ENCODE measurements around the gene CCDC18.

CCDC18 gene

DNA sequence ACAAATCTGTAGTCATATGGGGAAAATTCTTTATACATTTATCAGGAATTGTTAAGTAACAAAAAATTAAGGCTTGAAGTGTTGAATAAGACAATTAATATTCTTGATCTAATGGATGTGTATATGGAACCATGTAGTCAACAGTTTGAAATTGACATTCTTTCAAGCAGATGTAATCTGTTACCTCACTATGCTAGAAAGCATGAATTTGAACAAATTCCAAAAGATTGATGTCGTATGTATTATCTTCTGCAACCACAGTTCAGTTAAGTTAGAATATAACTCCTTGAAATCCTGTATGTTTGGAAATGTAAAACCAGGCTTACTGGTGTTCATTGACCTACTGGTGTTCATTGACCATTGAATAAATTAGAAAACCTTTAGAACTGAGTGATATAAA is 16.1 kb downstream of the CCDC18 start:
- H3K36me3 ChIP-seq (ENCODE audit: control insufficient read depth in 2 of 2, insufficient read depth in 1 of 2, low read length in 2 of 2): peaks cover 35 to 74% of the 10 kb centered on the region in 2 experiments
- H3K4me1 ChIP-seq (ENCODE audit: control insufficient read depth, insufficient read depth, low read length): no peaks in the 10 kb centered on the region
- no peaks in the 10 kb centered on the region for H3K9me3 ChIP-seq (ENCODE audit: control insufficient read depth, insufficient read depth, low read depth, low read length)
- TF ChIP-seq SCRT2 (tag by site-specific recombination; IDR thresholded peaks at IDR 0.05) (0 out of 2 replicates have a peak, but pooled peaks have one; percentile 28), ZNF223 (tag by site-specific recombination; IDR thresholded peaks at IDR 0.05) (no peak)
- ChIA-PET POLR2A (no interaction called here), CTCF (no interaction called here)
- no peak overlapping the region for H3K27ac ChIP-seq (ENCODE audit: extremely low read depth, low read depth, low read length)
- no peak overlapping the region for H3K4me3 ChIP-seq (ENCODE audit: low read depth, low read length)

GRCh38 chr1:93199150-93199549 is 18.6 kb downstream of the CCDC18 start:
- peaks cover 31 to 85% of the 10 kb centered on the region in 2 experiments for H3K36me3 ChIP-seq (ENCODE audit: control insufficient read depth in 2 of 2, insufficient read depth in 1 of 2, low read length in 2 of 2)
- no peak overlapping the region for H3K4me3 ChIP-seq (ENCODE audit: low read depth, low read length)
- CTCF ChIA-PET: no interaction called here
- no peak overlapping the region for H3K27ac ChIP-seq (ENCODE audit: extremely low read depth, low read depth, low read length)
- POLR2A ChIA-PET: no interaction called here
- H3K9me3 ChIP-seq (ENCODE audit: control insufficient read depth, insufficient read depth, low read depth, low read length): no peaks in the 10 kb centered on the region
- H3K4me1 ChIP-seq (ENCODE audit: control insufficient read depth, insufficient read depth, low read length): no peaks in the 10 kb centered on the region
- TF ChIP-seq KLF7 (tag by site-specific recombination; IDR thresholded peaks at IDR 0.05; ENCODE audit: borderline replicate concordance) (no peak), ZNF2 (tag by site-specific recombination; IDR thresholded peaks at IDR 0.05) (no peak), ZNF341 (tag by site-specific recombination; IDR thresholded peaks at IDR 0.05; ENCODE audit: low read depth) (no peak), ZNF324 (tag by site-specific recombination; IDR thresholded peaks at IDR 0.05) (no peak), ZNF10 (tag by site-specific recombination; IDR thresholded peaks at IDR 0.05) (no peak), OSR2 (tag by site-specific recombination; IDR thresholded peaks at IDR 0.05) (no peak), ZNF221 (tag by site-specific recombination; IDR thresholded peaks at IDR 0.05; ENCODE audit: borderline replicate concordance) (no peak), ELK4 (IDR thresholded peaks at IDR 0.05; ENCODE audit: borderline replicate concordance, low read depth, low read length) (no peak), ZNF114 (tag by site-specific recombination; IDR thresholded peaks at IDR 0.05) (no peak), SALL2 (tag by site-specific recombination; IDR thresholded peaks at IDR 0.05; ENCODE audit: borderline replicate concordance) (no peak), HOXA7 (CRISPR knock-in tag; IDR thresholded peaks at IDR 0.05; ENCODE audit: borderline replicate concordance) (no peak), KLF8 (tag by site-specific recombination; IDR thresholded peaks at IDR 0.05) (no peak), SCRT1 (tag by site-specific recombination; IDR thresholded peaks at IDR 0.05; ENCODE audit: borderline replicate concordance) (no peak), ZNF544 (tag by site-specific recombination; IDR thresholded peaks at IDR 0.05) (no peak), ZNF548 (tag by site-specific recombination; IDR thresholded peaks at IDR 0.05) (no peak), SP3 (tag by site-specific recombination; IDR thresholded peaks at IDR 0.05) (no peak), ZNF169 (tag by site-specific recombination; IDR thresholded peaks at IDR 0.05) (no peak)

DNA sequence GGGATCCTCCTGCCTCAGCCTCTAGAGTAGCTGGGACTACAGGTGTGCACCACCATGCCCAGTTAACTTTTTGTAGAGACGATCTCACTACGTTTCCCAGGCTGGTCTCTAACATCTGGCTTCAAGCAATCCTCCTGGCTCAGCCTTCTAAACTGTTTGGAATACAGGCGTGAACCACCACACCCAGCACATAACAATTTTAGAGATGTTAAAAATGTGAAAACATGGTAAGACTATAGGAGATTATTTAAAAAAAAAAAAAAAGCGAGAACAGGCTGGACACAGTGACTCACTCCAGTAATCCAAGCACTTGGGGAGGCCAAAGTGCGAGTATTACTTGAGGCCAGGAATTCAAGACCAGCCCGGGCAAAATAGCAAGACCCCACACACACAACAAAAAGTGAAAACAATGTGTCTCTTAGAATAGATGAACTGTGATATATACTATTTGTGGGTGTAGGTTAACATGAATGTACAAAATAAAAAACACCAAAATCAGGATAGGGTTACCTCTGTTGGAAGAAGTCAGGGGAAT is 19.6 kb downstream of the CCDC18 start:
- POLR2A ChIA-PET: no interaction called here
- Histone ChIP-seq H3K27ac (ENCODE audit: extremely low read depth, low read depth, low read length) (no peak overlapping the region), H3K36me3 (ENCODE audit: control insufficient read depth in 2 of 2, insufficient read depth in 1 of 2, low read length in 2 of 2) (peaks cover 27 to 81% of the 10 kb centered on the region in 2 experiments), H3K9me3 (ENCODE audit: control insufficient read depth, insufficient read depth, low read depth, low read length) (no peaks in the 10 kb centered on the region), H3K4me1 (ENCODE audit: control insufficient read depth, insufficient read depth, low read length) (no peaks in the 10 kb centered on the region), H3K4me3 (ENCODE audit: low read depth, low read length) (no peak overlapping the region)
- TF ChIP-seq ZFP3 (tag by site-specific recombination; IDR thresholded peaks at IDR 0.05; ENCODE audit: low read depth) (no peak), ZNF843 (tag by site-specific recombination; IDR thresholded peaks at IDR 0.05) (no peak), ZNF221 (tag by site-specific recombination; IDR thresholded peaks at IDR 0.05; ENCODE audit: borderline replicate concordance) (no peak), ZNF626 (tag by site-specific recombination; IDR thresholded peaks at IDR 0.05) (no peak), ZNF76 (tag by site-specific recombination; IDR thresholded peaks at IDR 0.05; ENCODE audit: borderline replicate concordance, low read depth) (no peak), ZSCAN4 (tag by site-specific recombination; IDR thresholded peaks at IDR 0.05) (no peak), KLF16 (tag by site-specific recombination; IDR thresholded peaks at IDR 0.05) (no peak)
- TF ChIP-seq, protein P1, sequence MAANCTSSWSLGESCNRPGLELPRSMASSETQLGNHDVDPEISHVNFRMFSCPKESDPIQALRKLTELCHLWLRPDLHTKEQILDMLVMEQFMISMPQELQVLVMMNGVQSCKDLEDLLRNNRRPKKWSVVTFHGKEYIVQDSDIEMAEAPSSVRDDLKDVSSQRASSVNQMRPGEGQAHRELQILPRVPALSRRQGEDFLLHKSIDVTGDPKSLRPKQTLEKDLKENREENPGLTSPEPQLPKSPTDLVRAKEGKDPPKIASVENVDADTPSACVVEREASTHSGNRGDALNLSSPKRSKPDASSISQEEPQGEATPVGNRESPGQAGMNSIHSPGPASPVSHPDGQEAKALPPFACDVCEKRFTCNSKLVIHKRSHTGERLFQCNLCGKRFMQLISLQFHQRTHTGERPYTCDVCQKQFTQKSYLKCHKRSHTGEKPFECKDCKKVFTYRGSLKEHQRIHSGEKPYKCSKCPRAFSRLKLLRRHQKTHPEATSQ (tag by site-specific recombination; IDR thresholded peaks at IDR 0.05): no peak
- TF ChIP-seq, protein P2, sequence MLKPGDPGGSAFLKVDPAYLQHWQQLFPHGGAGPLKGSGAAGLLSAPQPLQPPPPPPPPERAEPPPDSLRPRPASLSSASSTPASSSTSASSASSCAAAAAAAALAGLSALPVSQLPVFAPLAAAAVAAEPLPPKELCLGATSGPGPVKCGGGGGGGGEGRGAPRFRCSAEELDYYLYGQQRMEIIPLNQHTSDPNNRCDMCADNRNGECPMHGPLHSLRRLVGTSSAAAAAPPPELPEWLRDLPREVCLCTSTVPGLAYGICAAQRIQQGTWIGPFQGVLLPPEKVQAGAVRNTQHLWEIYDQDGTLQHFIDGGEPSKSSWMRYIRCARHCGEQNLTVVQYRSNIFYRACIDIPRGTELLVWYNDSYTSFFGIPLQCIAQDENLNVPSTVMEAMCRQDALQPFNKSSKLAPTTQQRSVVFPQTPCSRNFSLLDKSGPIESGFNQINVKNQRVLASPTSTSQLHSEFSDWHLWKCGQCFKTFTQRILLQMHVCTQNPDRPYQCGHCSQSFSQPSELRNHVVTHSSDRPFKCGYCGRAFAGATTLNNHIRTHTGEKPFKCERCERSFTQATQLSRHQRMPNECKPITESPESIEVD (tag by site-specific recombination; IDR thresholded peaks at IDR 0.05): no peak
- CTCF ChIA-PET: no interaction called here
